Measurements from ENCODE around the gene ZNF835.

DNA sequence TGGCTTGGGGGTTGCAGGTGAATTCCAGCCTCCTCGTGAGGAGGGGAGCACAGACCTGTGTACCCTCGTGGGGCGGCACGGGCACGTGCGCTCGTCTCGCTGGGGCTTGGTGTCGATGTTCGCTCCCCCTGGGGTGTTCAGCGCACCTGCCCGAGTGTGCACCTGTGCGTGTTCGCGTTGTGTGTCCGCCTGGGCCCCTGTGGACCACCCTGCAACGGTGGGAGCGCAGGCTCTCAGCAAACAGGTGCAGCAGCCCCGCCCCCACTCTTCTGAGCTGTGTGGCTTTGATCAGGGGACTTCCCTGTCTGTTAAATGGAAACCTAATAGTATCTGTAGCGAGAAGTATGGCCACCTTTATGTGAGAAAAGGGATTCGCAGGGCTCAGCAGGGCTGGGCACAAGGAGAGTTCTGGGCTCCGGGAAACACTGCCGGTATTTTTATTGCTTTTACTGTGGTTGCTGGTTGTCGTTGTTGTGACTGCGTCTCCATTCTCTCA is 28.0 kb downstream of the ZNF835 start:
- TF ChIP-seq, protein P1, sequence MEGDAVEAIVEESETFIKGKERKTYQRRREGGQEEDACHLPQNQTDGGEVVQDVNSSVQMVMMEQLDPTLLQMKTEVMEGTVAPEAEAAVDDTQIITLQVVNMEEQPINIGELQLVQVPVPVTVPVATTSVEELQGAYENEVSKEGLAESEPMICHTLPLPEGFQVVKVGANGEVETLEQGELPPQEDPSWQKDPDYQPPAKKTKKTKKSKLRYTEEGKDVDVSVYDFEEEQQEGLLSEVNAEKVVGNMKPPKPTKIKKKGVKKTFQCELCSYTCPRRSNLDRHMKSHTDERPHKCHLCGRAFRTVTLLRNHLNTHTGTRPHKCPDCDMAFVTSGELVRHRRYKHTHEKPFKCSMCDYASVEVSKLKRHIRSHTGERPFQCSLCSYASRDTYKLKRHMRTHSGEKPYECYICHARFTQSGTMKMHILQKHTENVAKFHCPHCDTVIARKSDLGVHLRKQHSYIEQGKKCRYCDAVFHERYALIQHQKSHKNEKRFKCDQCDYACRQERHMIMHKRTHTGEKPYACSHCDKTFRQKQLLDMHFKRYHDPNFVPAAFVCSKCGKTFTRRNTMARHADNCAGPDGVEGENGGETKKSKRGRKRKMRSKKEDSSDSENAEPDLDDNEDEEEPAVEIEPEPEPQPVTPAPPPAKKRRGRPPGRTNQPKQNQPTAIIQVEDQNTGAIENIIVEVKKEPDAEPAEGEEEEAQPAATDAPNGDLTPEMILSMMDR (IDR thresholded peaks at IDR 0.05) = no peak
- no peak for TF ChIP-seq POLR2A (IDR thresholded peaks at IDR 0.05)

Measured in uterus (tissue), 2 donors.